Measurements from ENCODE around the gene LRMDA. TPM values are rescaled to one million over a fixed set of nuclear protein-coding genes. Genes with fewer than 3 reads are reported as not detected.

LRMDA gene
- total and polyA plus RNA-seq, 2 of the 8 experiments (the other 6 are each of a cell fraction or from before 2014, with no cell fraction given), result 0.86 to 2.8 TPM

GRCh38 chr10:75511011-75511410 is 79.6 kb downstream of the LRMDA start (continued):
- TF ChIP-seq CHD7 (IDR thresholded peaks at IDR 0.05; ENCODE audit: insufficient replicate concordance, low read length) (no peak), SRF (IDR thresholded peaks at IDR 0.05; ENCODE audit: low read depth, low read length) (no peak), SP1 (IDR thresholded peaks at IDR 0.05; ENCODE audit: low read depth, low read length) (no peak), BACH1 (IDR thresholded peaks at IDR 0.05; ENCODE audit: low read length) (no peak), RXRA (IDR thresholded peaks at IDR 0.05; ENCODE audit: insufficient read depth, low read depth, low read length) (no peak), FOSL1 (IDR thresholded peaks at IDR 0.05; ENCODE audit: insufficient read depth, low read depth, low read length) (no peak), TCF12 (IDR thresholded peaks at IDR 0.05; ENCODE audit: low read depth, low read length) (no peak), POU5F1 (IDR thresholded peaks at IDR 0.05; ENCODE audit: low read depth, low read length) (no peak), EGR1 (IDR thresholded peaks at IDR 0.05; ENCODE audit: borderline replicate concordance, low read depth, low read length) (no peak), SIX5 (IDR thresholded peaks at IDR 0.05; ENCODE audit: low read depth, low read length) (no peak), CHD1 (IDR thresholded peaks at IDR 0.05; ENCODE audit: low read depth, low read length) (no peak), RBBP5 (IDR thresholded peaks at IDR 0.05; ENCODE audit: borderline replicate concordance, low read depth, low read length) (no peak), TAF7 (optimal IDR thresholded peaks at IDR 0.05; ENCODE audit: borderline replicate concordance, low read depth, low read length) (no peak)
